IMR-90 (cell line): ENCODE data around the gene COL27A1. TPM values are rescaled to one million over a fixed set of nuclear protein-coding genes. Genes with fewer than 3 reads are reported as not detected.

Experiments
- ATAC-seq: fragments of 200-7000 bp; cut with Tn5 transposase; 2 replicates; pipeline ENCODE4 v1.9.1; 2020; ENCODE audit warnings: low read depth, mild to moderate bottlenecking, moderate library complexity
- BruUV-seq: library from RNA; stranded (reverse); fragments of 400-500 nt; replicated peaks from 2 replicates; lab custom pipeline; 2021; lab: Mats Ljungman, UMichigan
- CTCF ChIA-PET: fragments of 300-600 bp; formaldehyde crosslinking; extraction: SDS; loops from one replicate; lab custom pipeline; 2021; ENCODE audit warnings: antibody characterized with exemption; lab: Yijun Ruan, JAX
- POLR2A ChIA-PET: fragments of 300-600 bp; sonication (Branson Sonifier 250); formaldehyde crosslinking; loops from one replicate; lab custom pipeline; 2022; ENCODE audit warnings: antibody characterized with exemption; ENCODE audit not compliant: unreplicated experiment; lab: Charles Lee
- DNase-seq: peaks from one replicate; pipeline ENCODE4 v3.0.0; 2013
- H2AFZ ChIP-seq: replicated peaks from 2 replicates; pipeline ENCODE3; 2013; ENCODE audit warnings: low read length, mild to moderate bottlenecking; ENCODE audit not compliant: poor library complexity
- H2AK5ac ChIP-seq: 2 replicates; pipeline ENCODE4 v1.6.1; 2013; ENCODE audit warnings: low read depth, low read length, inconsistent platforms
- H2AK9ac ChIP-seq: replicated peaks from 2 replicates; pipeline ENCODE3; 2013; ENCODE audit warnings: mild to moderate bottlenecking, low read depth, low read length, moderate library complexity; ENCODE audit not compliant: poor library complexity
- H2BK120ac ChIP-seq: 2 replicates; pipeline ENCODE4 v1.6.1; 2013; ENCODE audit warnings: low read depth, low read length, inconsistent platforms
- H2BK15ac ChIP-seq: 3 replicates; pipeline ENCODE4 v1.6.1; 2013; ENCODE audit warnings: low read depth, low read length, inconsistent platforms
- H2BK20ac ChIP-seq: 2 replicates; pipeline ENCODE4 v1.6.1; 2013; ENCODE audit warnings: low read depth, mild to moderate bottlenecking, inconsistent platforms, low read length, moderate library complexity
- H2BK5ac ChIP-seq: 2 replicates; pipeline ENCODE4 v1.6.1; 2013; ENCODE audit warnings: mild to moderate bottlenecking, low read depth, low read length, inconsistent platforms; ENCODE audit not compliant: poor library complexity, severe bottlenecking
- H3K14ac ChIP-seq: replicated peaks from 2 replicates; pipeline ENCODE4 v1.6.1; 2013; ENCODE audit warnings: low read depth, low read length, inconsistent platforms
- H3K18ac ChIP-seq: 2 replicates; pipeline ENCODE4 v1.6.1; 2013; ENCODE audit warnings: low read depth, low read length, control low read depth
- H3K23ac ChIP-seq: 2 replicates; pipeline ENCODE4 v1.6.1; 2013; ENCODE audit warnings: low read depth, low read length, inconsistent platforms
- H3K27ac ChIP-seq: 2 replicates; pipeline ENCODE4 v1.5.1; 2013; ENCODE audit warnings: mild to moderate bottlenecking, control low read depth, low read length; ENCODE audit not compliant: insufficient read depth
- H3K27me3 ChIP-seq: 2 replicates; pipeline ENCODE4 v1.6.1; 2013; ENCODE audit warnings: low read length; ENCODE audit not compliant: control insufficient read depth, insufficient read depth
- H3K36me3 ChIP-seq: 2 replicates; pipeline ENCODE4 v1.6.1; 2013; ENCODE audit warnings: low read length, mixed read lengths; ENCODE audit not compliant: control insufficient read depth, insufficient read depth
- H3K4ac ChIP-seq: 2 replicates; pipeline ENCODE4 v1.6.1; 2013; ENCODE audit warnings: low read depth, low read length, inconsistent platforms
- H3K4me1 ChIP-seq: 2 replicates; pipeline ENCODE4 v1.6.1; 2013; ENCODE audit warnings: low read length, mixed read lengths; ENCODE audit not compliant: control insufficient read depth, insufficient read depth
- H3K4me2 ChIP-seq: 2 replicates; pipeline ENCODE4 v1.6.1; 2013; ENCODE audit warnings: low read depth, mild to moderate bottlenecking, control low read depth, low read length, moderate library complexity
- H3K4me3 ChIP-seq: 2 replicates; pipeline ENCODE4 v1.5.1; 2013; ENCODE audit warnings: low read depth, mild to moderate bottlenecking, control low read depth, low read length, moderate library complexity; ENCODE audit not compliant: insufficient read depth
- H3K56ac ChIP-seq: 2 replicates; pipeline ENCODE4 v1.6.1; 2013; ENCODE audit warnings: low read length, inconsistent platforms; ENCODE audit not compliant: insufficient read depth; ENCODE audit errors: extremely low read depth
- H3K79me1 ChIP-seq, 2 experiments: 2 replicates each; pipeline ENCODE4 v1.6.1; 2013; ENCODE audit warnings: low read length in 2 of 2, inconsistent platforms in 1 of 2, low read depth in 1 of 2
- H3K9ac ChIP-seq: 2 replicates; pipeline ENCODE4 v1.6.1; 2013; ENCODE audit warnings: low read depth, low read length, control low read depth
- H3K9me1 ChIP-seq: 2 replicates; pipeline ENCODE4 v1.6.1; 2013; ENCODE audit warnings: low read length, inconsistent platforms; ENCODE audit not compliant: insufficient read depth
- H3K9me3 ChIP-seq: 2 replicates; pipeline ENCODE4 v1.6.1; 2013; ENCODE audit warnings: low read length; ENCODE audit not compliant: control insufficient read depth, insufficient read depth
- H4K20me1 ChIP-seq: 2 replicates; pipeline ENCODE4 v1.6.1; 2013; ENCODE audit warnings: low read length, inconsistent platforms; ENCODE audit not compliant: insufficient read depth
- H4K5ac ChIP-seq: 2 replicates; pipeline ENCODE4 v1.6.1; 2013; ENCODE audit warnings: mild to moderate bottlenecking, low read depth, low read length, control low read depth
- H4K8ac ChIP-seq, 2 experiments: 2 replicates each; pipeline ENCODE4 v1.6.1; 2013; ENCODE audit warnings: low read depth in 2 of 2, low read length in 2 of 2, control low read depth in 1 of 2, inconsistent platforms in 1 of 2
- H4K91ac ChIP-seq: 2 replicates; pipeline ENCODE4 v1.6.1; 2013; ENCODE audit warnings: low read depth, low read length, inconsistent platforms; ENCODE audit not compliant: insufficient read depth
- BHLHE40 ChIP-seq: fragments of 150-350 bp; IDR thresholded peaks from 2 replicates; pipeline ENCODE4 v1.6.1; 2016; ENCODE audit warnings: mild to moderate bottlenecking, low read depth, low read length
- CEBPB ChIP-seq: IDR thresholded peaks from 2 replicates; pipeline ENCODE4 v1.6.1; 2012; ENCODE audit warnings: low read depth, low read length, improper control_type of control experiment
- CHD1 ChIP-seq: IDR thresholded peaks from 2 replicates; pipeline ENCODE4 v1.6.1; 2012; ENCODE audit warnings: low read depth, low read length, improper control_type of control experiment
- CTCF ChIP-seq: conservative IDR thresholded peaks from 2 replicates; pipeline ENCODE4 v1.5.1; 2012; ENCODE audit warnings: mild to moderate bottlenecking, low read depth, low read length, improper control_type of control experiment
- ELK1 ChIP-seq: fragments of 150-350 bp; IDR thresholded peaks from 2 replicates; pipeline ENCODE4 v1.6.1; 2016; ENCODE audit warnings: low read depth, mild to moderate bottlenecking, low read length, moderate library complexity, borderline replicate concordance
- FOS ChIP-seq: fragments of 150-350 bp; IDR thresholded peaks from 2 replicates; pipeline ENCODE4 v1.6.1; 2016; ENCODE audit warnings: low read depth, low read length
- MAFK ChIP-seq: IDR thresholded peaks from 2 replicates; pipeline ENCODE4 v1.6.1; 2012; ENCODE audit warnings: low read depth, low read length, improper control_type of control experiment
- MAZ ChIP-seq: IDR thresholded peaks from 2 replicates; pipeline ENCODE4 v1.6.1; 2012; ENCODE audit warnings: low read depth, mild to moderate bottlenecking, low read length, improper control_type of control experiment, moderate library complexity, borderline replicate concordance
- MXI1 ChIP-seq: IDR thresholded peaks from 2 replicates; pipeline ENCODE4 v1.6.1; 2012; ENCODE audit warnings: low read depth, mild to moderate bottlenecking, low read length, moderate library complexity, borderline replicate concordance
- NFE2L2 ChIP-seq: fragments of 150-350 bp; IDR thresholded peaks from 2 replicates; pipeline ENCODE4 v1.6.1; 2016; ENCODE audit warnings: low read depth, mild to moderate bottlenecking, low read length
- POLR2A ChIP-seq: IDR thresholded peaks from 2 replicates; pipeline ENCODE4 v1.6.1; 2012; ENCODE audit warnings: mild to moderate bottlenecking, low read depth, low read length
- RAD21 ChIP-seq: IDR thresholded peaks from 2 replicates; pipeline ENCODE4 v1.6.1; 2012; ENCODE audit warnings: low read length, improper control_type of control experiment
- RCOR1 ChIP-seq: IDR thresholded peaks from 2 replicates; pipeline ENCODE4 v1.6.1; 2012; ENCODE audit warnings: mild to moderate bottlenecking, low read length, improper control_type of control experiment; ENCODE audit not compliant: insufficient replicate concordance
- RFX5 ChIP-seq: IDR thresholded peaks from 2 replicates; pipeline ENCODE4 v1.8.0; 2012; ENCODE audit warnings: low read depth, mild to moderate bottlenecking, low read length, moderate library complexity
- SMC3 ChIP-seq: fragments of 150-350 bp; IDR thresholded peaks from 2 replicates; pipeline ENCODE4 v1.6.1; 2016; ENCODE audit warnings: low read depth, mild to moderate bottlenecking, antibody characterized with exemption, low read length, moderate library complexity
- WGBS, 2 experiments: methylation state at CpG; one replicate each; pipeline versions ENCODE4 v1.1.5 to v1.1.7; 2013; ENCODE audit warnings: missing lambda C conversion rate in 2 of 2; ENCODE audit not compliant: insufficient read length in 1 of 2; ENCODE audit errors: extremely low coverage in 2 of 2; 5-methylcytosine and 5-hydroxymethylcytosine counted together
- dilution Hi-C: fragments of 300-500 bp; cut with HindIII; formaldehyde crosslinking; loops from one replicate; pipeline ENCODE4 v1.14.3; 2018; ENCODE audit warnings: low sequenced_read_pairs; ENCODE audit not compliant: unreplicated experiment
- in situ Hi-C: fragments of 300-500 bp; cut with MboI; formaldehyde crosslinking; loops from 3 replicates; pipeline ENCODE4 v1.14.3; 2019; ENCODE audit warnings: low sequenced_read_pairs, inconsistent platforms, mixed read lengths
- intact Hi-C: fragments of 100-400 bp; cut with micrococcal nuclease; formaldehyde crosslinking; loops from 2 replicates; pipeline ENCODE4 v1.10.0; 2022
- polyA plus RNA-seq, 3 experiments: library from polyadenylated mRNA; depleted of rRNA; stranded (reverse); fragments of >200 nt; gene quantifications; 2 replicates each; pipeline ENCODE4 v1.2.3, GENCODE V29; 2012; ENCODE audit warnings: low replicate concordance in 1 of 3
- total RNA-seq: library from RNA; depleted of rRNA; stranded (reverse); fragments of >200 nt; gene quantifications from 2 replicates; pipeline ENCODE4 v1.2.3, GENCODE V29; 2012

COL27A1 gene
- total and polyA plus RNA-seq, 2 of the 4 experiments (the other 2 are of a cell fraction) = 3.2 to 18.3 TPM

- H3K23ac ChIP-seq = no peak overlapping the region
- TF ChIP-seq MXI1 = no peak
- TF ChIP-seq POLR2A = peak; percentile 55; the same call in 1 of the 2 replicates
- TF ChIP-seq MAZ = peak; percentile 46; the same call in 1 of the 2 replicates
- no peak for TF ChIP-seq RCOR1
- TF ChIP-seq SMC3 = peak; percentile 96
- no peak for TF ChIP-seq RFX5
- TF ChIP-seq ELK1 = no peak
- no peak for TF ChIP-seq CHD1
- TF ChIP-seq NFE2L2 = no peak
- TF ChIP-seq BHLHE40 = no peak
- no peak for TF ChIP-seq CEBPB
- TF ChIP-seq FOS = no peak
- peak; percentile 99 for TF ChIP-seq CTCF
- TF ChIP-seq RAD21 = peak; percentile 98
- no peak for TF ChIP-seq MAFK
These were observed 47.1 kb upstream of the COL27A1 start for GRCh38 chr9:114108016-114108833.

More at GRCh38 chr9:114108016-114108833, 47.1 kb upstream of the COL27A1 start:
- Histone ChIP-seq H2BK20ac (no peak overlapping the region), H3K4me1 (peaks cover 6% of the 10 kb centered on the region), H2BK5ac (no peak overlapping the region), H3K9me3 (peaks cover 2% of the 10 kb centered on the region), H3K27me3 (peaks cover 9% of the 10 kb centered on the region), H3K56ac (no peak overlapping the region), H3K4me3 (no peak overlapping the region), H3K27ac (no peak overlapping the region), H3K14ac (no peak overlapping the region), H3K36me3 (no peaks in the 10 kb centered on the region), H3K4ac (no peak overlapping the region), H2AFZ (peak overlapping the region; percentile 71), H2AK5ac (0 out of 2 replicates have a peak overlapping the region, but pooled peaks have one; percentile 24), H3K4me2 (no peak overlapping the region), H3K79me1 (no peaks in the 10 kb centered on the region), H4K91ac (no peak overlapping the region), H2BK15ac (no peak overlapping the region), H4K8ac (no peak overlapping the region), H4K5ac (no peak overlapping the region), H3K9me1 (no peaks in the 10 kb centered on the region), H2AK9ac (no peak overlapping the region), H3K9ac (no peak overlapping the region), H4K20me1 (no peaks in the 10 kb centered on the region; the same call in 1 of the 2 replicates), H3K18ac (no peak overlapping the region), H2BK120ac (no peak overlapping the region)
- ChIA-PET POLR2A (interaction anchor here (0.7 kb wide), 1 partner anchor 205 kb away, joined by 3 read pairs; no protein-coding TSS in a partner anchor), CTCF (interaction anchor here (0.6 to 1.9 kb wide), 29 partner anchors 10 to 231 kb away, joined by 3 to 16 read pairs (median 4); partner anchors contain the start of genes COL27A1 and KIF12)
- DNase-seq (peak; percentile 77), ATAC-seq (peak; percentile 100)
- WGBS, 2 experiments = 57% methylated on average over 3 of the region's 28 CpGs; no CpG with 5 or more reads in 1 of the 2 experiments
- BruUV-seq = no TSS peak
- dilution Hi-C loops (no loop called here), in situ Hi-C loops (no loop called here), intact Hi-C loops (loop anchor here (1.0 to 2.0 kb wide), 3 partner anchors 47 to 197 kb away; partner anchors contain the start of gene COL27A1)
